Central memory CD4-positive, alpha-beta T cell (primary cell): ENCODE results near the gene SIRPG.
"Not testable (repeated sequence)": the region's sequence is repeated elsewhere in the genome, so short reads cannot be mapped to it uniquely, and the experiment has no call there.

Experiments used
- DNase-seq: peaks from one replicate; pipeline ENCODE4 v3.0.0; 2022
- total RNA-seq, 3 experiments: gene quantifications; one replicate each; lab custom pipeline; 2026; lab: John Stamatoyannopoulos, UW

The SIRPG gene
- 5.1 to 29.7 (median 10.5) reads per million in 3 experiments for total RNA-seq

DNA sequence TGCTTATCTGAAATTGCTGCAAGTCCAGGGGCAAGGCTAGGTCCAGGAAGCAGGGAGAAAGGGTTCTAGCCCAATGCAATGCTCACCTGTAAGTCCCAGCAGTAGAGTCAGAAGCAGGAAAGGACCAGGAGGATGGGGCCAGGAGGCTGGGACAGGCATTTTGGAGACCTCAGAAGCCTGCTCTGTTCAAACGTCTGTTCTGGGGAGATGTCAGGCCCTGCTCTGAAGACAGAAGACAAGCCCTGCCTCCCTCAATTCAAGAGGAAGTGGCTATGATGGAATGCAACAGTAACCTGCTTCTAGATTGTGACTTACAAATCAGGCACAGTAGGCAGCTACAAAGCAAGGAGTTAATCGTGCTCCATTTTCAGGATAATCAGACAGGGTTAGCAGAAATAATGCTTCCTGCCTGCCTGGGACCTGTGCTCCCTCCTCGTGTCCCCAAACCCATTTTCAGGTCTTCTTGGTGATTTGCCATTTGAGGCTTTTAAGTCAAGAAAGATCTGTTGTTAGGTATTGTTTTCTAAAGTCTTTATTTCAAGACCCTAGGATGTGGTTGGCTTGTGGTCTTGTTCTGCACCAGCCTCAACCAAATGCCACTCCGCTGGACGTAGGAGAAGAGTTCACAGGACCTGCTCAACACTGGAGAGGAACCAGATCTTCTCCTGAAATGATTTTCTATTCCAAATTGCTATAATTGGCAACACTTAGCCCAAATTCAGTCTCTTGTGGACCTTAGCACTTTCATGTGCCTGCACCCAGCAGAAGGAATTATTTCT, at the start of gene SIRPG:
SIRPG (minus strand) TSS at position 224 of the 779 bp plus-strand sequence; CDS start at position 159, 65 bp downstream.
- peak; percentile 40 for DNase-seq

DNA sequence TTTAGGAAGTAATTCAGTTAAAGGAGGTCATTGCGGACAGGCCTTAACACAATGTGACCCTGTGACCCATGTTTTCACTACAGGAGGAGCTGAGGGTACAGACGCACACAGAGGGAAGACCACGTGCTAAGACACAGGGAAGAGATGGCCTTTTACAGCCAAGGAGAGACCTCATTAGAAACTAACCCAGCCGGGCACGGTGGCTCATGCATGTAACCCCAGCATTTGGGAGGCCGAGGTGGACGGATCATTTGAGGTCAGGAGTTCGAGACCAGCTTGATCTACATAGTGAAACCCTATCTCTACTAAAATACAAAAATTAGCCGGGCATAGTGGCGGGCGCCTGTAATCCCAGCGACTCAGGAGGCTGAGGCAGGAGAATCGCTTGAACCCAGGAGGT, 49.3 kb upstream of the SIRPG start:
- DNase-seq = not testable (repeated sequence)

- no peak for DNase-seq
Measured at GRCh38 chr20:1706079-1706478, 48.5 kb upstream of the SIRPG start.

- DNase-seq = no peak
Measured at GRCh38 chr20:1702855-1703254, 45.3 kb upstream of the SIRPG start.

GRCh38 chr20:1702328-1702727, 44.7 kb upstream of the SIRPG start:
- no peak for DNase-seq

GRCh38 chr20:1700990-1701389, 43.4 kb upstream of the SIRPG start:
- DNase-seq = no peak

DNA sequence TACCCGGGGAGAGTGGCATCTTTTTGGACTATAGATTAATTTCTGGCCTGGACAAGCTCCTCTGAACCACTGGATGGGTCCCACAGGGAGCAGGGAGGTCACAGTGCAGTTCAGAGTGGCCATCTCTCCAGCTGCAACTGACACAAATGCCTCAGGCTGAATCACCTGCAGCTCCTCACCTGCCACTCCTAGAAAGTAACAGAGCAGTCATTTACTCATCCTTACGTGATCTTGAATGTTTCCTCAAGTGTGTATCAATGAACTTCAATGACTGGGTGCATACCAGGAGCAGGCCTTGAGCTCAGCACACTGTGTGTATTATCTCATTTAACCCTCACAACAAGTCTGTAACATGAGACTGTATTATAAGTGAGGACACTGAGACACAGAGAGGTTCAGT, 40.0 kb upstream of the SIRPG start:
- DNase-seq = no peak

DNA sequence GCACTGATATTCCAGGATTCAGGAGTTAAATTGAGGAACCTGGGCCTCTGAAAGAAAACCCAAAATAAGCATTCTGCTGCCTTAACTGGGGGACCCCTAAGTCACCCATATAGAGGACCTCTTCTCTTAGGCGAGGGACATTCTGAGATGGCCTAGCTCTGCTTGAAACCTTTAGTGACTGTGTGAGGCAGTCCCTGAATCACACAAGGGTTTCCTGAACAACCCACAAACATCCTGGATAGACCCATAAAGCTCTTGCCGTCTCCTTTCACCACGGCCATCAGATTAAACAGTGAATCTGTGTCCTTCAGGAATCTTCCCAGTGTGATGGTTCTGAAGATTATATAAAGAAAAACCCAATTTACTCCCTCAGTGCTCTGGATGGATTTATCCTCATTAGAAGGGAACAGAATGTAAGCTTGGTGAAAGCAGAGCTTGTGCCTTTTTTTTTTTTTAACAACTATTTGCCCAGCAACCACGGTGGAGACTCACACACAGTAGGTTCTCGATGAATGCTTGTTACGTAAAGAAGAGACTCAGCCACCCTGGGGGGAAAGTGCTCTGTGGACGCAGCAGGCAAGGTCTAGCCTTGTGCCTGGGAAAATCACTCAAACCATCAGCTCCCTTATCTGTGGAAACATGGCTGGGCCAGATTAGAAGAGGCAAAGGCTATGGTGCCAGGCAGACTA, 39.1 kb upstream of the SIRPG start:
- no peak for DNase-seq

- DNase-seq = no peak
Measured at GRCh38 chr20:1694672-1695071, 37.1 kb upstream of the SIRPG start.

- DNase-seq = no peak
Measured at GRCh38 chr20:1693427-1693826, 35.8 kb upstream of the SIRPG start.

GRCh38 chr20:1689721-1690120, 32.1 kb upstream of the SIRPG start:
- no peak for DNase-seq

DNA sequence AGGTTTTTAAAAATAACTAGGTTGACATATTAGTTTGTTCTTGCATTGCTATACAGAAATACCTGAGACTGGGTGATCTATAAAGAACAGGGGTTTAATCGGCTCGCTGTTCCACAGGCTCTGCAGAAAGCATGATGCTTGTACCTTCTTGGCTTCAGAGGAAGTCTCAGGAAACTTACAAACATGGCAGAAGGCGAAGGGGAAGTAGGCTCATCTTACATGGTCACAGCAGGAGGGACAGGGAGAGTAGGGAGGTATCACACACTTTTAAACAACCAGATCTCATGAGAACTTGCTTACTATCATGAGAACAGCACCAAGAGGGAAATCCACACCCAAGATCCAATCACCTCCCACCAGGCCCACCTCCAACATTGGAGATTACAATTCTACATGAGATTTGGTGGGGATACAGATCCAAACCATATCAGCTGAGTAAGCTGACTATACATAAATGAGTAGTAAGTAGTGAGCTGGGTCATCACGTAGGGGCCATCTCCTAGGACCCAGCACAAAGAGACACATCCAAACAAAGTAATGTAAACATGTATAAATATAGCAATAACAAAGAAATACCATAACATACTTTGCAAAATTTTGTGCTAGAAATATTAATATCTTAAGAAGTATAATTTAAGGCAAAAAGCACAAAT, 31.4 kb upstream of the SIRPG start:
- no peak for DNase-seq

GRCh38 chr20:1687053-1687452, 29.5 kb upstream of the SIRPG start:
- DNase-seq = no peak

DNA sequence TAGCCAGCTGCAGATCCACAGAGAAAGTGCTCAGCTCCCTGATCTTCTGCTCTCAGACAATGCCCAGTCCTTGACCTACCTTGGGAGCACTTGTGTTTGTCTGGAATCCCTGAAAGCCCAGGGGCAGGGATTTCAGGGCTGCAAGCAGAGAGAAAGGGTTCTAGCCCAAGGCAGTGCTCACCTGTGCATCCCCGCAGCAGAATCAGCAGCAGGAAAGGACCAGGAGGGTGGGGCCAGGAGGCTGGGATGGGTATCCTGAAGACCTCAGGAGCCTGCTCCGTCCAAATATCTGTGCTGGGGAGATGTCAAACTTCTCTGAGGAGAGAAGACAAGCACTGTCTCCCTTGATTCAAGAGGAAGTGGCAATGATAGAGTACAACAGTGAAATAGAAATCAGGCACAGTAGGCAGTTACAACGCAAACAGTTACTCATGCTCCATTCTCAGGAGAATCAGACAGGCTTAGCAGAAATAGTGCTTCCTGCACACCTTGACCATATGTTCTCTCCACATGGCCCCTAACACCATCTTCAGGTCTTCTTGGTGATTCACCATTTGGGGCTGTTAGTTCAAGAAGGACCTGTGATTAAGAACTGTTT, 28.7 kb upstream of the SIRPG start:
- DNase-seq = no peak

GRCh38 chr20:1685304-1686052, 27.9 kb upstream of the SIRPG start:
- no peak for DNase-seq

GRCh38 chr20:1684872-1685271, 27.3 kb upstream of the SIRPG start:
- no peak for DNase-seq

GRCh38 chr20:1676650-1677049, 19.1 kb upstream of the SIRPG start:
- no peak for DNase-seq

DNA sequence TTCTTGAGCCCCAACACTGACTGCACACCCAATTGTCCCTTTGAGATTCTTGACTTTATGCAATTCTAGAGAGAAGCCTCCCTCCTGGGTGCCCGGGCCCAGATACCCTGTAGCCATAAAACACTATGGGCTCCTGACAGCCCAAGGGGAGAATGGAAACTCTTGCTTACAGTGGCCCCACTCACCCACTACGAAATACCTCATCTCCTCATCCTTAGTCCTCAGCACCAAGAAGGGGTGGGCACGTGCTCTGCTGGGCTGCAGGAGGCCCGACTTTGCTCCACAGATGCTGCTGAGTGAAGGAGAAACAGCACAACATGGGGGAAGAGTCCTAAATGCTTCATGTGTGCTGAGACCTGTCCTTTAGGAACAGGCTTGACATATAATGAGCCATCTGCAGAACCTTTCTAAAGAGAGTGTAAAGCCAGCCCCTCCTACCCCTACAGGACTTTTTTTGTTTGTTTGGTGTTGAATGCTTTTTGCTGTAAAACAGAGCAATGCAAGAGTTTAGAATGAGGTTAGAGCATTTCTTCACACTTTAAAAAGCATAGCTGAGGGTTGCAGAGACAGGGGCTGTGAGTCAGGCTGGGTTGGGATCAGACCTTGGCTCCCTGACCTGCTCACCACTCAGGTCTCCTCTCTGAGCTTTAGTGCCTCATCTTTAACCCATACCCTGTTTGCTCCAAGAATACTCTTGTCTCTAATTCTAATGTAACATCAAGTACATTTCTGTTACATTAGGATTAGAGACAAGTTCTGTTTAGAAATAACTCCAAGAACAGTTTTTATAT, 17.6 kb upstream of the SIRPG start:
- no peak for DNase-seq

- peak; percentile 38 for DNase-seq
Measured at GRCh38 chr20:1674361-1674760, 16.8 kb upstream of the SIRPG start.

GRCh38 chr20:1673424-1673823, 15.8 kb upstream of the SIRPG start:
- DNase-seq = no peak

GRCh38 chr20:1672728-1673127, 15.1 kb upstream of the SIRPG start:
- DNase-seq = no peak
